ENCODE data around the gene LDB2.

The LDB2 gene

DNA sequence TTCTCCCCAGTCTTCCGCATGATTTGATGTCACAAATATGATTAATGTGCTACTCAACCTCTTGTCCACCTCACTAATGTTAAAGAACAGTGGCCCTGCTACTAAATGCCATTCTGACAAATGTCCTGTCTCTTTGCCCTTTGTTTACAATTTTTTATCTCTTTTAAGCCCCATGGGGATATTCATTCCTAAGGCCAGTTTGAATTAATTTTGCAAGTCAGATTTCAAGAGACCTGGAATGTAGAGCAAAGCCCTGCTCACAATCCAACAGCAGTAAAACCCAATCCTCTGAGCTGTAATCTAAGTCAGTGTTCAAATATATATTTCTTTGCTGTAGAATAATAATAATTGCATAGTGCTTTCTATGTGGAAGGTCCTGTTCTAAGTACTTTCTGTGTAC lies 81.2 kb downstream of the LDB2 start:
- no peak for DNase-seq (ENCODE audit: low read depth, low spot score)
- no peak overlapping the region for H3K4me3 ChIP-seq (ENCODE audit: low read length)

DNA sequence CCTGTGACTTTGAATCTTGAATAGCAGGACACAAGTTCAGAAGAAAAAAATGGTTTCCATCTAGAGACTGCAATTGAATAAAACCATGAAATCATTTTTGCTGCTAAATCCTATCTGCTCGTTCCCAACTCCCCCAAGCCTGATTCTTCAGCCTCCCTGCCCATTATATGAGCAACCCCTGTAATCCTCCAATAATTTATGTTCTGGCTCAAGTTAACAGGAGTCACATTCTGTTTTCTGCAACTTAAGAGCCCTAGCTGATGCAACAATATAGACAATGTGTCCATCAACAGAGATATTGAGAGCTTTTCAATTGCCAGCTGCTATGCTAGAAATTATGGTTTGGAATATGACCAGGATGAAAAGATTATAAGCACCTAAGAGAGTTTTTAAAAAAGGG lies 84.1 kb downstream of the LDB2 start:
- H3K4me3 ChIP-seq (ENCODE audit: low read length): no peak overlapping the region
- no peak for DNase-seq (ENCODE audit: low read depth, low spot score)

DNA sequence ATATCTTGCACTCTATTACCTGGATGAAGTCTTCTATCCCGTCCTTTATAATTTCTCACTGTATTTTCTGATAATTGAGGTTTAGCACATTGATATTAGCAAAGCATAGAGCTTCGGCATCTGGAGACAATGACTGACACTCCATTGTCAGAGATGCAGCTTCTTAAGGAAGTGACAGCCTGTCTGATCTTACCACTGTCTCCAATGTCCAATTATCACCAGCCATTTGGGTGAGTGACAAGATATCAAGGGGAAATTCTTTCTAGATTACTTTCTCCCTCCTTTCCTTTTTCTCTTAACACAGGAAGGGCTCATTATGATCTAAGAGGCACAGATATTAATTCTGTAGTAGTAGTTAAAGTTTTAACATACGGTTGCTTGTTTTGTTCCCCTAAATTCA lies 86.4 kb downstream of the LDB2 start:
- H3K4me3 ChIP-seq (ENCODE audit: low read length): no peak overlapping the region
- DNase-seq (ENCODE audit: low read depth, low spot score): no peak

DNA sequence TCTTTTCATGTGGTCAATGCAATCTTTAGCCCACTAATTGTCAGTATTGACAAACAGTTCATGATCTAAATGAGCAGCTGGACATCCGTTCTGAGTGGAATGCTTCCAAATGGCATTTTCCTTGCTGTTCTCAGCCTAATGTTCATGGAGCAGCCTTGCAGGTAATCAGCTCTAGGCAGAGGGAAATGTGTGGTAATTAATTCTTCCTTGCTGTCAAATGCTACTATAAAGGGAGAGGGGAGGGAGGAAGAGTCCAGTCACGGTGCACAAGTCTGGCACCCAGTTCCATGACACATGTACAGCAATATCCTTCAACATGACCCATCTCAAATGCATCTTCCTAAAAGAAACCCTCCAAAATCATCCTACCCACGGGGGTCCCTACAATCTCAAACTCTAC lies 88.5 kb downstream of the LDB2 start:
- DNase-seq (ENCODE audit: low read depth, low spot score): no peak
- no peak overlapping the region for H3K4me3 ChIP-seq (ENCODE audit: low read length)

DNA sequence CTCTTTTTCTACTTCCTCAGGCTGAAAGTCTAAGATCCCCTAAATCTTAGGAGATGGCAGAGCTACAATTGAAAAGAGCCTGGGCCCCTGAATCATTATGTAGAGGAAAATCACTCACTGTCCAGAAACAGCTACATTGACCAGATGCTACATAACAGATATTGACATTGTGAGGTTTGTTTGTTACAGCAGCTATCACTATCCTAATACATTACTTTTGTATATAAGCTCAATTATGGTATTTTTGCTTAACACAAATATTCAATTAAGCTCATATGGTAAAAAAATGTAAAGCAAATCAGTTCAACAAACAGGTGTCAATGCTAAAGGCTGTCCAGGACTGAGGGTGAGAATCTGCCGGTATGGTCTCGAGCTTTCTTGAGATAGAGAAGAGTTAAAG lies 89.4 kb downstream of the LDB2 start:
- H3K4me3 ChIP-seq (ENCODE audit: low read length): no peak overlapping the region
- no peak for DNase-seq (ENCODE audit: low read depth, low spot score)

DNA sequence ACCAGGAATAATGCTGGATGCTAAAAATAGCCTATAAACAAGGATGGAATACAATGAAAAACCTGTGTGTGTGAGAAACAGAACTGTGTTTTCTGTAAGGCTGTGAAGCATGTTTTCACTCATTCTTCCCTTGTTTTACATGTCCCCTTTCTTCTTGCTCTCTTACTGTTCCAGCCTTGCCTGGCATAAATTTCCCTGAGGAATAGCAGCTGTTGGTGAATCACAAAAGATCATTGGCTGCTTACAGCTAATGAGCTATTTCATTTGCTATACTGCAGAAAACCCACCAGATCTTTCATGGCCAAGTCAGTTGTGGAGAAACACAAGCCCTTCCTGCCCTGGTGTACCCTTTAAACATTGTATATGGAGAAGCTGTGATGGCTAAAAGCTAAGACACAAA lies 91.1 kb downstream of the LDB2 start:
- DNase-seq (ENCODE audit: low read depth, low spot score): no peak

DNA sequence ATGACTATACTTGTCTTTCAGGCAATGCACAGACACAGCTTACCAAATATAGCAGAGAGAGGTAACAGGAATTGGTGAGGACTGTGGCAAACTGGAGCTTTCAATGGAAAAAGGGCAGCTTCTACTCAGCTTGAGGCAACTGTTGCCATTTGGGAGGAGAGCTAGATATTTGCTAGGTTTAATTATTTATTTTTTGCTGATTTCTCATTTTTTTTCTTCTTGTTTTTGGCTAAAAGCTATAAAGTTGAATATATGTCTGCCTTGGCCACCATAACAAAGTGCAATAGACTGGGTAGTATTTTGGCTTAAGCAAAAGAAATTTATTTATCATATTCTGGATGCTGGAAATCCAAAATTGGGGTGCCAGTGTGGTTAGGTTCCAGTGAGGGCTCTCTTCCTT lies 93.9 kb downstream of the LDB2 start:
- no peak overlapping the region for H3K4me3 ChIP-seq (ENCODE audit: low read length)
- no peak for DNase-seq (ENCODE audit: low read depth, low spot score)

More for the DNA sequence above, 91.1 kb downstream of the LDB2 start:
- H3K4me3 ChIP-seq (ENCODE audit: low read length): no peak overlapping the region

DNA sequence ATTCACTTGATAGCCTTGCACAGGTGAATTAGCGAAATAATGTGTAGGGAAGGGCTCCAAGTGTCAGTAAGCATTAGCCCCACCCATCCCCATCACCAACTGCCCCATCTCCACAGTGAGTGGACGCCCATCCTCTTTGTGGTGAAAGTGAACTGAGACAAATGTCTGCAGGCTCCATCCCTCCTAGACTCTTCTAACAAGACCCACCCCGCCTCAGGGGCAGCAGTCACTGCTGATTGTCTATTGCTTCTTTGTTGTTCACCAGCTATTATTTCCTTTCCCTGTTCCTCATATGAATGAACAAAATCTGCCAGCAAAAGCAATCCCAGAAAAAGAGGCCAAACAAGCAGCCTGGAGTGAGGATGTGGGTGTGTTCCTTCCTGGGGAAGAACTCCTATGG lies 96.4 kb downstream of the LDB2 start:
- no peak overlapping the region for H3K4me3 ChIP-seq (ENCODE audit: low read length)
- no peak for DNase-seq (ENCODE audit: low read depth, low spot score)

DNA sequence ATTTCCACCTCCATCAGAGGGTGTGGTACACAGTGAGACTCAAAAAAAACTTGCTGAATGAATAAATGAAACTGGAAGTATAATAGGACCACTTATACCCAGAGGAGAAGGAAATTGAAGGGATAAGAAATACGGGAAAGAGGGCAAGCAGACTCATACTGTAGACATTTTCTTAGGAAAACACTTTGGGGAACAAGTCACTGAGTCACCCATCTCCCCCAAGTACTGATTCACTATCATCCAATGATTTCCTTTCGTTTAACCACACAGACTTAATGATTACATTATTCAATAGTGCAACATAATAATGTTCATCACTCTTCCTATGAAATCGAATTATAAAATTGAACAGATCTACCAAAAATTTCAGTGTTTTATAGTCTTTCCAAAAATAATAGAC lies 97.1 kb downstream of the LDB2 start:
- H3K4me3 ChIP-seq (ENCODE audit: low read length): no peak overlapping the region
- no peak for DNase-seq (ENCODE audit: low read depth, low spot score)

DNA sequence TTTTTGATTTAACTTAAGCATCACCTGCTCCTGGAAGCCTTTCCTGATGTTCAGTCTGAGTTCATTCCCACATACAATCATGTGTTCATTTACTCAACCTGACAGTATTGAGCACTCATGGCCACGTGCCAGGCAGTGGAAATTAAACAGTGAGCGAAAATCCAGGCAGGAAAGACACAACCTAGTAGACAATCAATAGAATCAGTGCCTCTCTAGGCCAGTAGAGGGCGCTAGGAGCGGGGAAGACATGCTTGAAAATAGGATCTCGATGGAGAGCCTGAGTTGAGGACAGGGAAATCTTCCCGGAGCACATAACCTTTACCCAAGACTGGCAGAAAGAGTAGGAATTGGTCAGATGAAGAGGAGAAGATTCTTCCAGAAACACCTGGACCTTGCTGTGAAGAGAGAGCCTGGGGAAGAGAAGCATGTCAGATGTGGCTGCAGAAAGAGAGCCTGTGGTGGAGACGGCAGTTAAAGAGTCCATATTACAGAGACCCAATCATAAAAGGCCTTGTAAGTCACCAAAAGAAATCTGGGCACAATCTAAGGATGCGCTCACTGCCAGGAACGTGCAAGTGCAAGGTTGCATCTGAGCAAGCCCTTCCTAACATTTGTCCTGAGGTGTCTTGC lies 103.5 kb downstream of the LDB2 start:
- DNase-seq (ENCODE audit: low read depth, low spot score): peak; percentile 22
- no peak overlapping the region for H3K4me3 ChIP-seq (ENCODE audit: low read length)

DNA sequence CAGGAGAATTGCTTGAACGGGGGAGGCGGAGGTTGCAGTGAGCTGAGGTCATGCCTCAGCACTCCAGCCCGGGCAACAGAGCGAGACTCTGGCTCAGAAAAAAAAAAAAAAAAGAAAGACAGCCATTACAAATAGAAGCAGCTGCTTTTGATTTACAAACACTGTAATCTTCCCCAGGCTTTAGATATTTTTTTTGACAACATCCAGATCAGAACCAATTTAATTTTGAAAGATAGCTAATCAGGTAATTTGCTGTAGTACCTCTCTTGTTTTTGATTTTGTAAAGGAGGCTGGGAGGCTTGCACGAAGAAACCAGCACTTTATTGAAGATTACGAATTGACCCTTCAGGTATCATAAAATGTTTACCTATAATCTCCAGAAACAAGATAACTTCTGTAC lies 107.0 kb downstream of the LDB2 start:
- no peak overlapping the region for H3K4me3 ChIP-seq (ENCODE audit: low read length)
- no peak for DNase-seq (ENCODE audit: low read depth, low spot score)

DNA sequence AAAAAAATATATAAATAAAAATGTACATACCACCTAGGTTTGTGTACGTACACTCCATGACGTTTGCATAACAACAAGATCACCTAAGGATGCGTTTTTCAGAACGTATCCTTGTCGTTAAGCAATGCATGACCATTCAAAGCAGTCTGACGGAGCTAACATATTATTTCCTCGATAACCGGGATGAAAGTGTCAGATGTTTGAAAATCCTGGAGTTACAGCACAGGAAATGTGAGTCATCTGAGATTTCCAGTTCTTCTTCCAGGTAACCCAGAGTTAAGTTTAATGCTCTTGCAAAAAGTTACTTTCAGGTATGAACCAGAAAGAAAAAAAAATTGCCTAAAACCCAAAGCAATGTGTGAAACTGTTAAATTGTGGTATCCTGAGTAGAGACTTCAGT lies 107.9 kb downstream of the LDB2 start:
- no peak overlapping the region for H3K4me3 ChIP-seq (ENCODE audit: low read length)
- DNase-seq (ENCODE audit: low read depth, low spot score): no peak

DNA sequence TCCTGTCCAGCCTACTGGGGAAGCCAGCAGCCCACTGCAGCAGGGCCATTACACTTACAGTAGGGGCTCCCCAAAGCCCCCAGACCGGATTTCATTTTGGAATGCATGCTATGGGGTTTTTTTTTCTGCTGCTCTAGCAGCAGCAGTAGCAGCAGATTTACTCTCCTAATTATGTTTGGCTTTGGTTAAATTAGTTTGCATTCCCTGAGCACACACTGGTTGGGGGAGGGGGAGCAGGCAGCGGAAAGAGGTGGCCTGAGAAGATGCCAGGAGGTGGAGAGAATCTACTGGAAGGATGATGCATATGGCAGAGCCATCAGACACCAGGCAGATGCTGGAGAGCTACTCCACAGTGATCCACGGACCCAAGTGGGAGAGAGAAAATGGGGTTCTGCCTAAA lies 109.6 kb downstream of the LDB2 start:
- H3K4me3 ChIP-seq (ENCODE audit: low read length): no peak overlapping the region
- no peak for DNase-seq (ENCODE audit: low read depth, low spot score)

DNA sequence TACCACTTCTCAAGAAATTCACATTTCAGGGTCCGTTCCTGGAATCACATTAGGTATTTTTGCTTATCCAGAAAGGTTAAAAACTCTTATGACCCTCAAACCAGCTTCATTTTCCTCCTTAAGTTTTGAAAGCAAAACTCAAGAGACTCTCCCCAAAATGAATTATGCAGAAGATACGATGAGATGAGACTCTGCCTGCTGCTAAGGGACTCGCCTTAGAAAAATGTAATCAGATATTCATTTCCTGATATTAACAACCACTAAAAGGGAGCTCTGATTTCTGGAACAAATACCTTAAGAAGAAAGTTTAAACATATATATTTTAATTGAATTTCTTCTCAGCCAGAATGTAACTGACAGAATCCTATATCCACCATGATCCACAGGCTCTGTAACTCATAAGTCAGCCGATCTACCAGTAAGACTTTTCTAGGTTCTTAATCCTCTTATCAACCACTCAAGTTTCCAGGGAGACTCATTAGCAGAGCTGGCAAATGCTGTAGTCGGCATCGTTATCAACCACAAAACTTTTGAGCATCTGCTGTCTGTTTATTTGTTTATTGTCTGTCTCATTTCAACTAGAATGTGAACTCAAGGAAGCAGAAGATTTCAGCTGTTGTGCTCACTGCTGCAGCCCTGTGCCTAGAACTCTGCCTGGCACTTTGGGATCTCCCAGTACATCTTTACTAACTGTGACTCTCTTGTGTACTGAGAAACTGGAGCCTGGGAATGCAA lies 112.5 kb downstream of the LDB2 start:
- H3K4me3 ChIP-seq (ENCODE audit: low read length): no peak overlapping the region
- no peak for DNase-seq (ENCODE audit: low read depth, low spot score)

DNA sequence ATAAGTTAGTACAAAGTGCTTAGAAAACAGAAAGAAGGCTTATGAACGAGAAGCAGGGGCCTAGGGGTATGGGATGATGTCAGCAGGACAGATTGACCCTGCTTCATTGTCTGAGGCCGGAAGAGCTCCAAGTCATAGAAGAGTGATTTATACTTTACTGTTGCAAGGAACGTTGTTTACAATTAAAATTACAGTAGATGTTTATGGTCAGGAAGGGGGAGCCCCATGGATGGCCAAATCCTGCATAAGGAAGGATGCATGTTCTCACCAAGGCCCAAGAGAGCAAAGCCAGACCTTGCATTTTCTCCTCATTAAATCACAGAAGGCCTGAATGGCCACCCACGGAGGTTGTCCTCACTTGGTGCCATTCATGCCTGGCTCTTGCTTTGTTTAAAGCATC lies 115.3 kb downstream of the LDB2 start:
- no peak for DNase-seq (ENCODE audit: low read depth, low spot score)
- no peak overlapping the region for H3K4me3 ChIP-seq (ENCODE audit: low read length)

DNA sequence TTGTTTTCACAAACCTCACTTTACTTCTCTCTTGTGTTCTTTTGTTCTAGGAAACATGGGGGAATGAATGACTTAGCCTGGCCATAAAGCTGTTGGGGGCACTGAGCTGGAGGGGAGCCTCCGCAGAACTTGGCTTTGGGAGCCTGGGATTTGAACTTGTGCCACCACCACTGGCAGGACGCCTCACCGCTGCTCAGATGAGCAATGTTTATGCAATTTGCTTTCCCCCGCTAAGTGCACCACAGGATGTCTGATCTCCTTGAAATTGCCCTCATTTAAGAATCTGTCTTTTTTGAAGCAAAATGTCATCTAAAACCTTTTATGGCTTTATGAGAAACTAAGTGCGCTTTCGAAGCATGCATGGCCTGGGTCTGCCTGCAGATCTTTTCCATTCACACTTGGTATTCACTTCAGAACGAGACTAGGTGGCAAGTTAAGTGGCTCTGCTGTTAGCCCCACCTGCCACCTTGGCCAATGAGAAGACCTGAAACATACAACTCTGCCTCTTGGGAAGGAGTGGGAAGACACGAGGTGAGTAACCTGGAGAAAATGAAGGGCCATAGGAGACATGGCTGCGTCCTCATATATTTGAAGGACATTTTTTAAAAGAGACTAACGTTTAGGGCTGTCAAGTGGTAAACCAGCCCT lies 119.3 kb downstream of the LDB2 start:
- no peak for DNase-seq (ENCODE audit: low read depth, low spot score)
- no peak overlapping the region for H3K4me3 ChIP-seq (ENCODE audit: low read length)

DNA sequence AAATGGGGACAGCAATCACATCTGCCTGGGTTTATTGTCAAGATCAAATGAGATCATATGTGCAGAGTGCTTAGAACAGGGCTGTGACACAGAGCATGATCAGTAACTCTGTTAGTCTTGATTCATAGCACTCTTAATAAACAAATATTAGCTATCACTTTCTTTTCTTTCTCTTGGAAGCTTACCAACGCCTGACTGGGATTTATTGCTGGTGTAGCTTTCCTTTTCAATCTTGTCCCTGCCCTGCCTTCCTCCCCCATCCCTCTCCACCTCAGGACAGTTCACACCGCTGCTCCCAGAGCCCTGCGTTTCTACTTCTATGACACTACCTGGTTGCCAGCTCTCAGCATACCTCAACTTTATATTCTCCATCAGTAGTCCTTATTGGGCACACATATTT lies 120.7 kb downstream of the LDB2 start:
- H3K4me3 ChIP-seq (ENCODE audit: low read length): no peak overlapping the region
- DNase-seq (ENCODE audit: low read depth, low spot score): no peak

DNA sequence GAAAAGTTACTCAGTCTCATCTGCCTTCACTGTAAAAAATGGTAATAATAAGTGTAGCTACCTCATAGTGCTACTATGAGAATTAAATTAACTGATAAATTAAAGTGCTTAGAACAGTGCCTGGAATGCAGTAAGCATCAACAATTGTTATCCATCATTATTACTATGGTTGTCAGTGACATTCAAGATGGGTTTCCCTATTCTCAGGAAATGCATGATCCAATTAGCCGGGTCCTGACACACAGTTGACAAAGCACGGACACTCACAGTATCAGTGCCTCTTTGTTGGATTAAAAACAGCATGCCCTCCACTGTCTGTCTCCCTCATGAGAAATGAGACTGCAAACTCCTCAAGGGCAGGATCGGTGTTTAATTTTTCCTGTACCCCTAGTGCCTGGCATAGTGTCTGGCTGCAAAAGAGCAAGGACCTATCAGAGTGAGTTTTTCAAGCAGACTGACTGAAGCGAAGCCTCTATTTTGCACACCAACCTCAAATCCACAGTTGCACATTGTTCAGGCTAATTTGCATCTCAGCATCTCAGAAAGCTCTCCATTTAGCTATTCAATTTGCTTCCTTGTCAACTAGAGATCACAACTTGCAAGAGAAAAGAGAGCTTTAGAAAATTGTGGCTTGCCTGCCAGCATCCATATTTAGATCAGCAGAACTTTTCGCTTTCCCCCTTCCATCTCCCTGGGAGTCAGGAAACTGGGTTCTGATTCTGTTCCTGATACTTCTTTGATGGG lies 122.9 kb downstream of the LDB2 start:
- no peak overlapping the region for H3K4me3 ChIP-seq (ENCODE audit: low read length)
- no peak for DNase-seq (ENCODE audit: low read depth, low spot score)

DNA sequence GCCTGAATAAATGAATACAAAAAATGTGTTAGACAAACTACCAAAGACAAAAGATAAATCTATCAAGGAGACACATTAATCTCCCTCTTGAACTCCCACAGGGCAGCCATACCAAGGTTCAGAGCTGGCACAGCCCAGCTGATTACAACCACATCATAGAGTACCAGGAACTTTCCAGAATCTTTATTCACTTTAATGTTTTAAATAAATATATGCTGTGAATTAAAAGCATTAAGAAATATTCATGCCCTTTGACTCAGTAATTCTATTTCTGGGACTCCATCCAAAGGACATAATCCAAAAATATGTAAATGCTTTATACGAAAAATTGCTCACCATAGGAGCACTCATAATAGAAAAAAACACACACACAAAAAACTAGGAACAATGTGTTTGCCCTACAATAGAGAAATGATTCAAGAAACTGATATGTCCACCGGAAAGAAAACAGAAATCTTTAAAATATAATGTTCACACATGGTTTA lies 126.0 kb downstream of the LDB2 start:
- no peak for DNase-seq (ENCODE audit: low read depth, low spot score)
- H3K4me3 ChIP-seq (ENCODE audit: low read length): no peak overlapping the region

DNA sequence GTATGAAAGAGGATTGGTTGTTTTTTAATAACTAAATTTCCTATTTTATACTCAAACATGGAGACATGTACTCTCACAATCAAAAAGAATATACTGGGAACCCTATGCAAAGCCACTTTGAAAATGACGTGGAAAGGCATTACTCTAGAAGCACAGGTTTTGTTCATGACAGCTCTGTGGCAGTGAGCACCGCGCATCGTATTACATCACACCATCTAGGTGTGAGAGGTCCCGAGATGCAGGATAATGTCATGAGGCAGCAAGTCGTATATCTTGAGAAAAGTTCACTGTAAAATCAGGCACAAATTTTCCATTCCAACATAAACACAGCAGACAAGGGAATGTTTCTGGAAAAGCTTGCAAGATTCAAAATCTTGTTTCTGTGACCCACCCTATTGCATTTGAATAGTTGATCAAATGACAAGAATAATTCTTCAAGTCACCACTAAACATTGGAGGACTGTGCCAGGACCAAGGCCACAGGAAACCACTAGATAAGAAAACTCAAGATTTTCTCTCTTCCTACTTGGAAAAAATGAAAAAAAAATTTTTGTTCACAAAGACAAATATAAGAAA lies 127.6 kb downstream of the LDB2 start:
- no peak overlapping the region for H3K4me3 ChIP-seq (ENCODE audit: low read length)
- no peak for DNase-seq (ENCODE audit: low read depth, low spot score)

Measured in Jurkat, Clone E6-1 (cell line).